HG03457 (cell line): ENCODE data around the gene KIR2DL3.

Source experiments
- ATAC-seq: cut with Tn5 transposase; IDR thresholded peaks from one replicate; pipeline ENCODE4 v1.9.1; 2021; ENCODE audit warnings: moderate number of reproducible peaks; ENCODE audit not compliant: unreplicated experiment

KIR2DL3 gene

DNA sequence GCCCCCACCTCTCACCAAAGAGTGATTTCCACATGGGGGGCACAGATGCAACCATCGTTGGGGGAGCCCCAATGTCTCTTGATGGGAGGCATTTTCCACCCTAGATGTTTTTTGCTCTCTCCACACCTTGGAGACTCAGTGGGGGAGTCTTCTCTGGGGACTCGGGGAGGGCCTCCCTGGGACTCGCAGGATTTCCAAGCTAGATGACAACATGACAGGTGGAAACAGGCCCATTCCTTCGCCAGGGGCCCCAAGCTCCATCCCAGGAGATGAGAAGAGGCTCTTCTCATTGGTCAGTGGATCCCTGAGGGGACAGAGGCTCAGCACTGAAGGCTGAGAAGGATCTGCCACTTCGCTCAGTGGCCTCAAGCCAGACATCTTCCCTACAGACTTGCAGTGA, 52.4 kb downstream of the KIR2DL3 start:
- no peak for ATAC-seq

DNA sequence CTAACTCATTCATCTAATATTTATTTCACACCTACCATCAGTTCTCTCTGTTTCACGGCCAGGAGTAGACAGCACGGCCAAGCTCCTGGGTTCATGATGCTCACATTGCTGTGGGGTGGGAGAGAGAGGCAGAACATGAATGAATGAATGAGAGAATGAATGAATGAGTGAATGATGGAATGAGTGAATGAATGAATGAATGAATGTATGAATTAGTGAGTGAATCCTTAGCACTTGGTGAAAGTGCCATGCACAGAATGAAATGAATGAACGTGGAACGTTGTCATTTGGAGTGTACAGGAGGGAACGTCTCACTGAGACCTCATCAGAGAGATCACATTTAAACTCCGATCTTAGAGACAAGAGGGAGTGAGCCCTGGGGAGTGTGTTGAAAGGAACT, 53.2 kb downstream of the KIR2DL3 start:
- ATAC-seq = no peak

DNA sequence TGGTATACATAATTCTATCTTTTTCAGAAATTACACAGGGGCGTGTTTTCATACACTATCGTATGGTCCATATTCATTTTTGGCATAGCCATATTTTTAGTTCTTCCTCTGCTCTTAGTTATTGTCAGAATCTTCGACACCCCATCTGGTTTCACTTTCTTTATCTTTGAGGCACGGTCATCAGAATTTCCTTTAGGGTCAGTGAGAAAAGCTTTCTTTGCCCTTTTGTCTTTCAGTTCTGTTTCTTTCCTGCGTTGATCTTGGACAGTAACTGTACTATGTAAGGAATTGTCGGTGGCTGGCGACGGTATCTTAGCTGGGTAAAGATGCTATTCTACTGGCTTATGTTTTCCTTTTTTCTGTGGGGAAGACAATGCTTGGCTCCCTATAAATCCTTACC, 54.5 kb downstream of the KIR2DL3 start:
- no peak for ATAC-seq

DNA sequence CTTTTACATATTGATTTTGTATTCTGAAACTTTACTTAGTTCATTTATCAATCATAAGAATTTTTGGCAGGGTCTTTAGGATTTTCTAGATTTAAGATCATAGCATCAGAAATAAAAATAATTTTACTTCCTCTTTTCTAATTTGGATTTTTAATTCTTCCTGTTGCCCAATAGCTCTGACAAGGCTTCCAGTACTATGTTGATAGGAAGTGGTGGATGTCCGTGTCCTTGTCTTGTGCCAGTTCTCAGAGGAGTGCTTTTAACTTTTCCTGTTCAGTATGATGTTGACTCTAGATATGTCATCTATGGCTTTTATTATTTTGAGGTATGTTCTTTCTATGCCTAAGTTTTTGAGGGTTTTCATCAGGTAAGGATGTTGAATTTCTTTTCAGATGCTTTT, 57.4 kb downstream of the KIR2DL3 start:
- no peak for ATAC-seq
